ENCODE measurements around the gene OR2W3. TPM values are rescaled to one million over a fixed set of nuclear protein-coding genes. Genes with fewer than 3 reads are reported as not detected.

Gene OR2W3
- total RNA-seq, 1 experiment from 2014 or later: not detected

DNA sequence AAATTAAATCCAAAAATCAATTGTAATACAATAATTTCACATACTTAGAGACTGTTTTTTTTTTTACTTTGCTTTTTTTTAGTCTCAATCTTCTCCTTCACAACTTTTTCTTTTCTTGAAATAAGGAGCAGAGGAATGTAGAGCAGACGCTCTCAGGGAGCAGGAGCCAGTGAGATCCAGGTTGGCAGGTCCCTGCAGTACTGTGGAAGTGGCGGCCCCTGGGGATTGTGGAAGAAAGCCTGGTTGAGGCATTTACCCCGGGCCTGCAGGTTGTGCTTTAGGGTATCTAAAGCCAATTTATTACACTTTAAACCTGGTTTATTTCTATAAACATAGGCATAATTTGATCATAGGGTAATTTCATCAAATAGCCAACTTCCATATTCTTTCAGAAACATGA, 28.6 kb downstream of the OR2W3 start:
- Histone ChIP-seq H3K9ac (ENCODE audit: extremely low read depth, insufficient read length, low read length) (no peak overlapping the region), H3K23ac (ENCODE audit: insufficient read length, low read depth, low read length) (no peak overlapping the region), H3K9me3 (ENCODE audit: control insufficient read depth, low read depth, low read length) (peaks cover 9% of the 10 kb centered on the region), H2BK5ac (ENCODE audit: insufficient read length, low read length) (no peak overlapping the region), H4K8ac (replicated peaks; ENCODE audit: insufficient read length, low read depth, low read length) (no peak overlapping the region), H2BK12ac (ENCODE audit: insufficient read length, low read depth, low read length) (no peak overlapping the region), H2AFZ (ENCODE audit: low read length) (no peak overlapping the region), H3K18ac (ENCODE audit: insufficient read length, low read depth, low read length) (no peak overlapping the region), H4K20me1 (ENCODE audit: control insufficient read depth, insufficient read depth, insufficient read length) (no peaks in the 10 kb centered on the region), H3K79me1 (ENCODE audit: insufficient read depth, low read depth, low read length, poor library complexity, severe bottlenecking) (no peaks in the 10 kb centered on the region), H4K5ac (ENCODE audit: insufficient read length, low read depth, low read length) (no peak overlapping the region), H3K23me2 (ENCODE audit: insufficient read length, low read depth, low read length, poor library complexity, severe bottlenecking) (no peaks in the 10 kb centered on the region), H3K4ac (ENCODE audit: low read depth, low read length) (no peak overlapping the region), H3K14ac (ENCODE audit: insufficient read depth, low read length) (no peak overlapping the region), H2BK120ac (ENCODE audit: low read depth, low read length, poor library complexity, severe bottlenecking) (no peak overlapping the region), H3K79me2 (ENCODE audit: insufficient read depth, low read length) (no peaks in the 10 kb centered on the region), H2AK5ac (ENCODE audit: insufficient read length, low read length) (no peak overlapping the region), H3K27me3 (ENCODE audit: insufficient read depth, low read length) (no peaks in the 10 kb centered on the region), H3T11ph (ENCODE audit: low read length) (no peak overlapping the region), H3K4me1 (ENCODE audit: insufficient read depth, low read length) (no peaks in the 10 kb centered on the region), H3K56ac (ENCODE audit: insufficient read length, low read depth, low read length) (no peak overlapping the region), H3K27ac (ENCODE audit: insufficient read length, low read depth, low read length) (no peak overlapping the region), H4K91ac (ENCODE audit: insufficient read length, low read depth, low read length) (no peak overlapping the region), H3K4me2 (ENCODE audit: insufficient read depth, insufficient read length, low read length) (no peak overlapping the region), H2BK20ac (ENCODE audit: low read depth, low read length, poor library complexity, severe bottlenecking) (no peak overlapping the region), H2BK15ac (ENCODE audit: low read depth, low read length) (no peak overlapping the region)
- Mint-ChIP-seq H3K4me1 (no peaks in the 10 kb centered on the region), H3K4me3 (no peak overlapping the region), H3K36me3 (ENCODE audit: insufficient read depth in 1 of 3, low read depth in 3 of 3) (no peaks in the 10 kb centered on the region; a peak in 2 of 7 replicates), H3K9me3 (peaks cover 56 to 59% of the 10 kb centered on the region in 2 experiments), H3K27ac (no peak overlapping the region), H3K27me3 (ENCODE audit: low read depth) (no peaks in the 10 kb centered on the region; the same call in 1 of the 2 replicates)
- TF ChIP-seq CTCF (conservative IDR thresholded peaks at IDR 0.05): 0 out of 3 replicates have a peak, but pooled peaks have one; percentile 16
- no peak for DNase-seq
- no CpG with 5 or more reads among the region's 3 CpGs for WGBS (ENCODE audit: extremely low coverage, insufficient read length, low lambda C conversion rate)

All from H9 (cell line).